Measurements from ENCODE around the gene TMEM214. TPM values are rescaled to one million over a fixed set of nuclear protein-coding genes. Genes with fewer than 3 reads are reported as not detected.
A peak's percentile ranks its signal among the peaks of the same experiment; 100 is the strongest.

The TMEM214 gene
- total RNA-seq, 1 experiment from 2014 or later: 77.8 TPM

- Histone ChIP-seq H3K36me3 (ENCODE audit: control insufficient read depth, insufficient read depth, low read length) (no peaks in the 10 kb centered on the region), H3K27me3 (ENCODE audit: control insufficient read depth, insufficient read depth, low read length) (no peaks in the 10 kb centered on the region), H3K9me3 (ENCODE audit: control insufficient read depth, insufficient read depth, low read depth, low read length) (no peaks in the 10 kb centered on the region), H3K27ac (ENCODE audit: low read length) (no peak overlapping the region), H3K4me1 (ENCODE audit: control insufficient read depth, insufficient read depth, low read length) (no peaks in the 10 kb centered on the region), H3K4me3 (ENCODE audit: low read depth in 2 of 2, low read length in 2 of 2) (no peak overlapping the region)
- DNase-seq (ENCODE audit: low read depth, low spot score) (no peak), ATAC-seq (no peak)
- BruUV-seq (replicated peaks): no TSS peak
- intact Hi-C loops (cut with micrococcal nuclease; ENCODE audit: unreplicated experiment): no loop called here
- in situ Hi-C loops (cut with HindIII; ENCODE audit: low pct_unique_long_range_greater_than_20kb, low sequenced_read_pairs): no loop called here
- CTCF ChIA-PET: no interaction called here
- TF ChIP-seq POLR2AphosphoS5 (IDR thresholded peaks at IDR 0.05; ENCODE audit: low read depth, low read length) (no peak), SIN3A (IDR thresholded peaks at IDR 0.05; ENCODE audit: borderline replicate concordance, insufficient read depth, low read depth, low read length) (no peak), CTCF (IDR thresholded peaks at IDR 0.05) (no peak)
- TF ChIP-seq, protein P1, sequence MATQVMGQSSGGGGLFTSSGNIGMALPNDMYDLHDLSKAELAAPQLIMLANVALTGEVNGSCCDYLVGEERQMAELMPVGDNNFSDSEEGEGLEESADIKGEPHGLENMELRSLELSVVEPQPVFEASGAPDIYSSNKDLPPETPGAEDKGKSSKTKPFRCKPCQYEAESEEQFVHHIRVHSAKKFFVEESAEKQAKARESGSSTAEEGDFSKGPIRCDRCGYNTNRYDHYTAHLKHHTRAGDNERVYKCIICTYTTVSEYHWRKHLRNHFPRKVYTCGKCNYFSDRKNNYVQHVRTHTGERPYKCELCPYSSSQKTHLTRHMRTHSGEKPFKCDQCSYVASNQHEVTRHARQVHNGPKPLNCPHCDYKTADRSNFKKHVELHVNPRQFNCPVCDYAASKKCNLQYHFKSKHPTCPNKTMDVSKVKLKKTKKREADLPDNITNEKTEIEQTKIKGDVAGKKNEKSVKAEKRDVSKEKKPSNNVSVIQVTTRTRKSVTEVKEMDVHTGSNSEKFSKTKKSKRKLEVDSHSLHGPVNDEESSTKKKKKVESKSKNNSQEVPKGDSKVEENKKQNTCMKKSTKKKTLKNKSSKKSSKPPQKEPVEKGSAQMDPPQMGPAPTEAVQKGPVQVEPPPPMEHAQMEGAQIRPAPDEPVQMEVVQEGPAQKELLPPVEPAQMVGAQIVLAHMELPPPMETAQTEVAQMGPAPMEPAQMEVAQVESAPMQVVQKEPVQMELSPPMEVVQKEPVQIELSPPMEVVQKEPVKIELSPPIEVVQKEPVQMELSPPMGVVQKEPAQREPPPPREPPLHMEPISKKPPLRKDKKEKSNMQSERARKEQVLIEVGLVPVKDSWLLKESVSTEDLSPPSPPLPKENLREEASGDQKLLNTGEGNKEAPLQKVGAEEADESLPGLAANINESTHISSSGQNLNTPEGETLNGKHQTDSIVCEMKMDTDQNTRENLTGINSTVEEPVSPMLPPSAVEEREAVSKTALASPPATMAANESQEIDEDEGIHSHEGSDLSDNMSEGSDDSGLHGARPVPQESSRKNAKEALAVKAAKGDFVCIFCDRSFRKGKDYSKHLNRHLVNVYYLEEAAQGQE (IDR thresholded peaks at IDR 0.05; ENCODE audit: insufficient read depth in 1 of 2, low read depth in 2 of 2, low read length in 1 of 2): no peak
- POLR2A ChIA-PET: no interaction called here
Observed at GRCh38 chr2:26991717-26992116, 41.0 kb upstream of the TMEM214 start.

- no TSS peak for BruUV-seq (replicated peaks)
- intact Hi-C loops (cut with micrococcal nuclease; ENCODE audit: unreplicated experiment): no loop called here
- Histone ChIP-seq H3K27ac (ENCODE audit: low read length) (no peak overlapping the region), H3K27me3 (ENCODE audit: control insufficient read depth, insufficient read depth, low read length) (no peaks in the 10 kb centered on the region), H3K4me1 (ENCODE audit: control insufficient read depth, insufficient read depth, low read length) (no peaks in the 10 kb centered on the region), H3K9me3 (ENCODE audit: control insufficient read depth, insufficient read depth, low read depth, low read length) (no peaks in the 10 kb centered on the region), H3K36me3 (ENCODE audit: control insufficient read depth, insufficient read depth, low read length) (no peaks in the 10 kb centered on the region), H3K4me3 (ENCODE audit: low read depth in 2 of 2, low read length in 2 of 2) (no peak overlapping the region)
- ChIA-PET CTCF (interaction anchor here (0.6 kb wide), 1 partner anchor 1012 kb away, joined by 3 read pairs; the partner anchor contains the start of gene KIF3C), POLR2A (interaction anchor here (0.5 kb wide), 1 partner anchor 519 kb away, joined by 3 read pairs; no protein-coding TSS in a partner anchor)
- ATAC-seq (no peak), DNase-seq (ENCODE audit: low read depth, low spot score) (no peak)
- no peak for TF ChIP-seq SIN3A (IDR thresholded peaks at IDR 0.05; ENCODE audit: borderline replicate concordance, insufficient read depth, low read depth, low read length)
- no peak for TF ChIP-seq CTCF (IDR thresholded peaks at IDR 0.05)
- TF ChIP-seq POLR2AphosphoS5 (IDR thresholded peaks at IDR 0.05; ENCODE audit: low read depth, low read length): no peak
- TF ChIP-seq, protein P1 (IDR thresholded peaks at IDR 0.05; ENCODE audit: insufficient read depth in 1 of 2, low read depth in 2 of 2, low read length in 1 of 2): peak; percentile 77 to 87
- no peak for TF ChIP-seq TCF7L2 (IDR thresholded peaks at IDR 0.05; ENCODE audit: low read depth, low read length)
- in situ Hi-C loops (cut with HindIII; ENCODE audit: low pct_unique_long_range_greater_than_20kb, low sequenced_read_pairs): no loop called here
Observed at GRCh38 chr2:26993768-26994167, 39.0 kb upstream of the TMEM214 start.
